HepG2 (cell line): ENCODE measurements around the gene SPINK4. TPM values are rescaled to one million over a fixed set of nuclear protein-coding genes. Genes with fewer than 3 reads are reported as not detected.

Experiments
- FOXK1 ChIP-seq: sonication (generic); formaldehyde crosslinking; IDR thresholded peaks from 2 replicates; pipeline ENCODE4 v1.4.0; 2020; ENCODE audit warnings: low read depth, missing genetic modification reagents, borderline replicate concordance
- HCFC1 ChIP-seq: fragments of 150-350 bp; IDR thresholded peaks from 2 replicates; pipeline ENCODE4 v1.6.1; 2014; ENCODE audit warnings: low read depth, low read length
- IKZF4 ChIP-seq: sonication (generic); formaldehyde crosslinking; IDR thresholded peaks from 2 replicates; pipeline ENCODE4 v1.5.1; 2020; ENCODE audit warnings: borderline replicate concordance, mild to moderate bottlenecking, low read depth, missing genetic modification reagents; ENCODE audit errors: not compliant biosample characterization
- KLF13 ChIP-seq: sonication (generic); formaldehyde crosslinking; IDR thresholded peaks from 2 replicates; pipeline ENCODE4 v1.4.0; 2020; ENCODE audit warnings: mild to moderate bottlenecking, missing genetic modification reagents
- MXD4 ChIP-seq: IDR thresholded peaks from 2 replicates; pipeline ENCODE4 v1.6.1; 2016; ENCODE audit warnings: mild to moderate bottlenecking, missing biosample characterization, missing genetic modification reagents
- PRDM4 ChIP-seq: sonication (generic); formaldehyde crosslinking; IDR thresholded peaks from 2 replicates; pipeline ENCODE4 v1.9.0; 2021; ENCODE audit warnings: missing genetic modification reagents, borderline replicate concordance
- RFX1 ChIP-seq: fragments of 450-650 bp; IDR thresholded peaks from 2 replicates; pipeline ENCODE4 v1.6.1; 2017
- SIX1 ChIP-seq: sonication (generic); formaldehyde crosslinking; IDR thresholded peaks from 2 replicates; pipeline ENCODE4 v1.4.0; 2020; ENCODE audit warnings: missing genetic modification reagents, borderline replicate concordance
- SNAPC4 ChIP-seq: sonication (generic); formaldehyde crosslinking; IDR thresholded peaks from 2 replicates; pipeline ENCODE4 v1.4.0; 2020; ENCODE audit warnings: mild to moderate bottlenecking, missing genetic modification reagents
- TBX3 ChIP-seq: fragments of 450-650 bp; IDR thresholded peaks from 2 replicates; pipeline ENCODE4 v1.6.1; 2017; ENCODE audit warnings: antibody characterized with exemption, mild to moderate bottlenecking, inconsistent platforms, borderline replicate concordance
- ZBTB26 ChIP-seq: IDR thresholded peaks from 2 replicates; pipeline ENCODE4 v1.6.1; 2016; ENCODE audit warnings: missing compliant biosample characterization, missing genetic modification reagents, borderline replicate concordance
- ZC3H4 ChIP-seq: sonication (generic); formaldehyde crosslinking; IDR thresholded peaks from 2 replicates; pipeline ENCODE4 v1.4.0; 2020; ENCODE audit warnings: missing genetic modification reagents, borderline replicate concordance
- ZNF256 ChIP-seq: sonication (generic); formaldehyde crosslinking; conservative IDR thresholded peaks from 2 replicates; pipeline ENCODE4 v1.4.0; 2020; ENCODE audit warnings: missing genetic modification reagents
- ZNF275 ChIP-seq: sonication (generic); formaldehyde crosslinking; IDR thresholded peaks from 2 replicates; pipeline ENCODE4 v1.8.0; 2022; ENCODE audit warnings: missing genetic modification reagents, mild to moderate bottlenecking, inconsistent platforms, borderline replicate concordance
- ZNF468 ChIP-seq: sonication (generic); formaldehyde crosslinking; IDR thresholded peaks from 2 replicates; pipeline ENCODE4 v1.8.0; 2022; ENCODE audit warnings: mild to moderate bottlenecking, moderate library complexity, missing genetic modification reagents
- ZNF598 ChIP-seq: sonication (generic); formaldehyde crosslinking; IDR thresholded peaks from 2 replicates; pipeline ENCODE4 v1.5.1; 2020; ENCODE audit warnings: mild to moderate bottlenecking, missing genetic modification reagents, borderline replicate concordance
- ZNF652 ChIP-seq: IDR thresholded peaks from 2 replicates; pipeline ENCODE4 v1.6.1; 2016; ENCODE audit warnings: low read depth, borderline replicate concordance
- ZNF704 ChIP-seq: sonication (generic); formaldehyde crosslinking; IDR thresholded peaks from 2 replicates; pipeline ENCODE4 v1.8.1; 2023; ENCODE audit warnings: mild to moderate bottlenecking, inconsistent platforms, moderate library complexity, missing genetic modification reagents, borderline replicate concordance
- ZNF841 ChIP-seq: sonication (generic); formaldehyde crosslinking; IDR thresholded peaks from 2 replicates; pipeline ENCODE4 v1.8.1; 2023; ENCODE audit warnings: missing genetic modification reagents, borderline replicate concordance
- polyA plus RNA-seq, 8 experiments: library from polyadenylated mRNA; depleted of rRNA in 3 of 8; stranded (reverse) in 7 of 8; unstranded in 1 of 8; fragments of >200 nt; fragmentation: Illumina TruSeq in 4 of 8; extraction: Trizol in 4 of 8; gene quantifications; 2 replicates each; pipeline versions ENCODE4 v1.2.1 to v1.2.3, GENCODE V29; 2011 to 2016; ENCODE audit warnings: low read depth in 4 of 8, missing spikeins in 1 of 8, mixed read lengths in 1 of 8; ENCODE audit not compliant: insufficient read depth in 1 of 8
- total RNA-seq, 5 experiments: library from RNA; depleted of rRNA; stranded (reverse); fragments of >200 nt; fragmentation: Illumina TruSeq; extraction: Trizol; gene quantifications; 2 replicates each; pipeline ENCODE4 v1.2.3, GENCODE V29; 2016; ENCODE audit warnings: low read depth in 1 of 5

SPINK4 gene
- total and polyA plus RNA-seq, 2 of the 13 experiments (the other 11 are each of a cell fraction or from before 2014, with no cell fraction given): 0.53 to 3.4 TPM

GRCh38 chr9:33293782-33294181 lies 53.8 kb downstream of the SPINK4 start (continued):
- TF ChIP-seq MXD4 (CRISPR knock-in tag) (0 out of 2 replicates have a peak, but pooled peaks have one; percentile 50), ZNF256 (CRISPR knock-in tag) (no peak), ZNF275 (CRISPR knock-in tag) (no peak), FOXK1 (peak; percentile 61; the same call in 1 of the 2 replicates), KLF13 (CRISPR knock-in tag) (no peak), RFX1 (no peak), HCFC1 (no peak), ZC3H4 (CRISPR knock-in tag) (no peak), ZBTB26 (CRISPR knock-in tag) (no peak), PRDM4 (CRISPR knock-in tag) (no peak), ZNF704 (CRISPR knock-in tag) (no peak), ZNF652 (CRISPR knock-in tag) (peak; percentile 72), SIX1 (CRISPR knock-in tag) (no peak), ZNF841 (CRISPR knock-in tag) (no peak), TBX3 (no peak), ZNF598 (CRISPR knock-in tag) (no peak), IKZF4 (no peak), ZNF468 (no peak), SNAPC4 (CRISPR knock-in tag) (no peak)
